WI38 (cell line): ENCODE results near the gene CAMTA2.

Experiments used
- H3K4me3 ChIP-seq: 2 replicates; pipeline ENCODE4 v1.5.1; 2011; ENCODE audit warnings: low read depth, mild to moderate bottlenecking, control low read depth, low read length
- TF ChIP-seq, protein P1 (sequence below): IDR thresholded peaks from 2 replicates; pipeline ENCODE4 v1.5.1; 2012; ENCODE audit warnings: low read depth, mild to moderate bottlenecking, control low read depth, low read length

CAMTA2 gene

DNA sequence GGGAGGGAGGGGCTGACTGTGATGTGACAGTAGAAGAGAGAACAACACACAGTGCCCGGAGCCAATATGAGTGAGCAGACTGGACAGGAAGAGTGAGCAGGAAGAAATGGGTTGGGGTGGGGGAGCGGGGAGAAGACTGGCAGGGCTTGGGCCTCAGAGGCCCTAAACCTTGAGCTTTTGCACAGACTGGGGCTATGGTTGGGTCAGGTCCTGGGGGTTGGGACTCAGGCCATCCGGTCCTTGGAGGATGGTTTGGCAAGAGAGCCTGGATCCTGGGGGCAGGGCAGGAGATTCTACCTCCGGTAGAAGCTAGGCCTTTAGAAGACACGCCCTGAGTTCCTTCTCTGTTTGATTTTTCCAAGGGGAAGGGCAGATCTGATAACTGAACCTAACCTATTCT is 1.1 kb downstream of the CAMTA2 start:
- TF ChIP-seq, protein P1, sequence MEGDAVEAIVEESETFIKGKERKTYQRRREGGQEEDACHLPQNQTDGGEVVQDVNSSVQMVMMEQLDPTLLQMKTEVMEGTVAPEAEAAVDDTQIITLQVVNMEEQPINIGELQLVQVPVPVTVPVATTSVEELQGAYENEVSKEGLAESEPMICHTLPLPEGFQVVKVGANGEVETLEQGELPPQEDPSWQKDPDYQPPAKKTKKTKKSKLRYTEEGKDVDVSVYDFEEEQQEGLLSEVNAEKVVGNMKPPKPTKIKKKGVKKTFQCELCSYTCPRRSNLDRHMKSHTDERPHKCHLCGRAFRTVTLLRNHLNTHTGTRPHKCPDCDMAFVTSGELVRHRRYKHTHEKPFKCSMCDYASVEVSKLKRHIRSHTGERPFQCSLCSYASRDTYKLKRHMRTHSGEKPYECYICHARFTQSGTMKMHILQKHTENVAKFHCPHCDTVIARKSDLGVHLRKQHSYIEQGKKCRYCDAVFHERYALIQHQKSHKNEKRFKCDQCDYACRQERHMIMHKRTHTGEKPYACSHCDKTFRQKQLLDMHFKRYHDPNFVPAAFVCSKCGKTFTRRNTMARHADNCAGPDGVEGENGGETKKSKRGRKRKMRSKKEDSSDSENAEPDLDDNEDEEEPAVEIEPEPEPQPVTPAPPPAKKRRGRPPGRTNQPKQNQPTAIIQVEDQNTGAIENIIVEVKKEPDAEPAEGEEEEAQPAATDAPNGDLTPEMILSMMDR: no peak
- peak overlapping the region; percentile 84 for H3K4me3 ChIP-seq

DNA sequence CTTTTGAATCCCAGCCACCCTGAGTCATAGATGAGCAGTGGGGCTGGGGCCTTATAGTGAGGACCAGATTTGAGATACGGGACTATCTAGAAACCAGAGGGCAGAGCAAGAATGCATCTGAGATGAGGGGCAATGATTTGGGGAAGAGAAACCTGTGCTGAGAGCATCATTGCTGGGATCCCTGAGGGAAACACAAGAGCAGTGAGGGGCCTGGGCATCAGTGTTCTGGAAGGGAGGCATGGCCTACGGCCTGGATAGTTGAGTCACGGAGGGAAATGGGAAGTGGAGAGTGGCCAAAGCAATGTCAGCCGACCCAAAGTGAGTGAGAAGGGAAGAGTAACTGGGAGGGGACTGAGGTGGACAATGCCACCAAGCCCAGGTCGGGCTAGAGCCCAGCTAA is 5.2 kb downstream of the CAMTA2 start:
- TF ChIP-seq, protein P1: no peak
- H3K4me3 ChIP-seq: no peak overlapping the region

DNA sequence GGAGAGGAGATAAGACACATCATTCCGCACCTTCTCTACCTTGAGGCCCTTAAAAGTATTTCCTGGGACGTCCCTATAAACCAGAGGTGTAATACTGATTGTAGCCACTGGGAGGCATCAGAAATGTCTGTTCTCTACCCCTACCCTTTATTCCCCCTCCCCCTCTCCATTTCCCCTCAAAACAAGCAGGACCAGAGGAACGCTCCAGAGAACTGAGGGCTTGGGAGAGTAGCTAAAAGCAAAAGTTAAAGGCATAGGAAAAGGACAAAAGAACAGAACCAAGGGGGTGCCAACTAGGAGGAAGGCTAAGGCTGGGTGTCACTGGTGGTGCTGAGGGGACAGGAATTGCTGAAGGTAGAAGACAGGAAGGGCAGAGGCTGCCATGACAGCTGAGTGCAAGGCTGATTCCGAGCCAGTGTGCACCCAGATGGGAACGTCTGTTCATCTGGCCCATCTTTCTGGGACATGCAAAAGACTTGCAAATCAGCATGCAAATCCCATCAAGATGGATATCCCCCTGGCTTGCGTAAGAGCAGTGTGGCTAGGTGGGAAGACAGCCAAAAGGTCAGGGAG is 6.7 kb downstream of the CAMTA2 start:
- TF ChIP-seq, protein P1: peak; percentile 70
- H3K4me3 ChIP-seq: no peak overlapping the region

DNA sequence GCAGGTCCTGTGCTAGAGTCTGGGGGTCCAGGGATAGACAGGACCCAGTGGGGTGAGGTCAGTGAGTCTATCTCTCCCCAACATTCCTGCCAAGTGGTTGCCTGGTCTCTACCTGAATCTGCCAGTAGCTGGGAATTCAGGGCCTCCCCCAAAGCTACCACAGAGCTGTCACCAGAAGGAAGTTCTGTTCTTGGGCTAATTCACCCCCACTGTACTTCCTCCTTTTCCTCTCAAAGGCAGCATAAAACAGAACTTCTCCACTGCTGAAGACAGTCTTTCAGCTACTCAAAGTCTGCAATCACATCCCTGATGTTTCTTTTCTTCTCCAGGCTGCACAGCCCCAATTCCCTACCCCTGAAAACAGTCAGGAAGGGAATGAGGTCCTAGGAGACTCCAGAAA is 8.7 kb downstream of the CAMTA2 start:
- TF ChIP-seq, protein P1: no peak
- H3K4me3 ChIP-seq: no peak overlapping the region

DNA sequence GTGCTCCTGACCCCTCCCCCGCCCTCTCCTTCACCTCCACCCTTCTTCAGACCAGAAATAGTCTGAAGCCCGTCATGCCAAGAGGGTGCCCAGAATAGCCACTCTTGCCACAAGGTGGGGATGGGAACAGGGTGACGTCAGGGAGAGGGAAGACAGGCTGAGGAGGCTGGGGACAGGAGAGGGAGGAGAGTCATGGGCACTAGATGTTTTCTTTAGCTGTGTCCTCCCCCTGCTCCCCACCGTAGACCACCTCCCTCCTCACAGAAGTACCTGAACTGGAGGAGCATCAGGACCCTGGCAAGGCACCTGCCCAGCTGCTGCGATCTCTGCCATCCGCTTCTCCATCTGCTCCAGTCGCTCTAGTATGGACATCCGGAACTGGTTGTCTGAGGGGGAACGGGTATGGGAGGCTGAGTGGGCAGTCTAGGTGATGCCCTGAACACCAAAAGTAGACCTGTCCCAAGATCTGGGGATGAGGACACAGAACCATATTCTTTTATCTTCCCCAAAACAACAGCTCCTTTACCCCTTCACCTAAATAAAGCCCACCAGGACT is 13.3 kb downstream of the CAMTA2 start:
- TF ChIP-seq, protein P1: no peak
- H3K4me3 ChIP-seq: no peak overlapping the region

DNA sequence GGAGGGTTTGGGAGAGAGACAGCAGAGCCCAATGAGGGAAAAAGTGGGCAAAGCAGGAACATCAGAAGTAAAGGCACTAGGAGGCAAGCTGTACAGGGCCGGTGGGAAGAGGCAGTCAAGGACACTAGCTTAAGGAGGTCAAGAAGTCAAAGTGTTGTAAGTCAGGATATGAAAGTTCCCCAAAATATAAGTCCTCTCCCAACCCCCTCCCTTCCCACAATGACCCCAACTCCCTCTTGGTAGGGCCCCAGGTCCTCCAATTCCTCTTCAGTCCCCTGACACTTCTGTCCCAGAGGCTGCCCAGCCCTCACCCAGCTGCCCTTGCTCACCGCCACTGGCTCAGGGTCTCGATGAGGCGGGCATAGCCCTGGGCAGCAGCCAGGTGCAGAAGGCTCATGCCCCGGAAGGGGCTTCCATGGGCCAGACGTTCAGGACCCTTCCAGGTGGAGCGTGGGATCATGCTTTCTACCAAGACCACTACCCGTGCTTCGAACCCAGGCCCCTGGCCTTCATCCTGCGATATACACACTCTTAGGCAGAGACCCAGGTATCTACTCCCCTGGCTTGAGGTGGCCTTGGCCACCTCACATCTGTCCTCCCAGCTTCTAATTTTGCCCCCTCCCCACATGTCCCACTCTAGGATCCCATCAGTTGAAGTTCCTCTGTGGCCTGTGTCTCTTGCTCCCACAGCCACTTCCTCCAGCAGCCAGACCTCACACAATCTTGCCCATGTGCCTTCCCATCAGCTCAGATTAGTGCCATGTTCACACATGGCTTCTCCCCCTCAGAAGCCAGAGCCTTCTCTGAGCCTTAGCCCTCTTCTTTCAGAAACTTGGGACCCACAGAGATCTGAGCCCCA is 14.0 kb downstream of the CAMTA2 start:
- TF ChIP-seq, protein P1: no peak
- H3K4me3 ChIP-seq: no peak overlapping the region

DNA sequence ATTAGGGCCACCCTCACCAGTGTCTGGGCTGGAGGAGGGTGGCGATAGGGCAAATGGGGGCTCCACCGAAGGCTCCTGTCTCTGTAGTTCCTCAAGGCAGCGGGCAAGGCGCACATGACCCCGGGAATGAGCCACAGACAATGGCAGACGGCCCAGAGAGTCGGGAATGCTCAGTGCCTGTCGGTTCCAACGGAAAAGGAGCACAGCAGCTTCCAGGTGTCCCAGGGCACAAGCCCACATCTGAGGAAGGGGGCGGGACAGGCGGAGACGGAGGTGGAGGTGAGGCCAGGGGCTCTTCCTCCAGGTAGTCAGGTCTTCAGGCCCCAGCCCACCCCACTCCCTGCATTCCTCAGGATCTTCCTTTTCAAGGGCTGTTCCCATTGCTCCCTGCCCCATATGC is 14.7 kb downstream of the CAMTA2 start:
- TF ChIP-seq, protein P1: no peak
- no peak overlapping the region for H3K4me3 ChIP-seq
